K562 (cell line): ENCODE measurements around the gene GCH1. TPM values are rescaled to one million over a fixed set of nuclear protein-coding genes. Genes with fewer than 3 reads are reported as not detected.
A peak's percentile ranks its signal among the peaks of the same experiment; 100 is the strongest.

Experiments used
- ATAC-seq: fragments of 200-7000 bp; cut with Tn5 transposase; 3 replicates; pipeline ENCODE4 v1.9.1; 2020; ENCODE audit warnings: moderate library complexity
- BruUV-seq: library from RNA; stranded (reverse); fragments of 400-500 nt; replicated peaks from 2 replicates; lab custom pipeline; 2021; lab: Mats Ljungman, UMichigan
- CTCF ChIA-PET: fragments of 300-600 bp; formaldehyde crosslinking; extraction: SDS; loops from one replicate; lab custom pipeline; 2021; ENCODE audit warnings: low intra/inter-chr PET ratio; lab: Yijun Ruan, JAX
- POLR2A ChIA-PET: fragments of 300-600, 350-650 bp; sonication (Branson Sonifier 250); formaldehyde crosslinking; extraction: SDS; loops from one replicate; lab custom pipeline; 2021; ENCODE audit warnings: antibody characterized with exemption, inconsistent platforms; lab: Yijun Ruan, JAX
- DNase-seq, 4 experiments: peaks; one replicate each; pipeline versions ENCODE4 v3.0.0 to v3.0.0-alpha.2; 2011 to 2018; ENCODE audit warnings: low spot score in 3 of 4, mixed read lengths in 3 of 4; ENCODE audit errors: extremely low read depth in 1 of 4
- FAIRE-seq: peaks from 2 replicates; lab custom pipeline; 2011; peaks lifted over from hg19 to GRCh38; lab: Jason Lieb, UNC
- H2AFZ ChIP-seq: 2 replicates; pipeline ENCODE4 v1.6.0; 2011; ENCODE audit warnings: low read depth, low read length, control low read depth, inconsistent platforms
- H3K27ac ChIP-seq: fragments of 200-600 bp; 3 replicates; pipeline ENCODE4 v1.8.0; 2011; ENCODE audit warnings: low read depth, mild to moderate bottlenecking, control low read depth, inconsistent platforms, low read length, moderate library complexity, mixed read lengths; ENCODE audit errors: extremely low read depth
- H3K27me3 ChIP-seq, 2 experiments: fragments of 300-600 bp in 1 of 2; 2 replicates in 1 of 2; 3 replicates in 1 of 2; pipeline versions ENCODE4 v1.6.0 to v1.8.0; 2011; ENCODE audit warnings: inconsistent platforms in 2 of 2, low read length in 2 of 2, mild to moderate bottlenecking in 1 of 2, mixed read lengths in 1 of 2, moderate library complexity in 1 of 2; ENCODE audit not compliant: control insufficient read depth in 2 of 2, insufficient read depth in 2 of 2
- H3K36me3 ChIP-seq: fragments of 300-600 bp; 3 replicates; pipeline ENCODE4 v1.8.0; 2011; ENCODE audit warnings: mild to moderate bottlenecking, low read length, inconsistent platforms; ENCODE audit not compliant: control insufficient read depth, insufficient read depth
- H3K4me1 ChIP-seq, 2 experiments: fragments of 200-600 bp in 1 of 2; replicated peaks in 1 of 2; 2 replicates in 1 of 2; 3 replicates in 1 of 2; pipeline versions ENCODE4 v1.5.1 to v1.8.0; 2011; ENCODE audit warnings: inconsistent platforms in 2 of 2, low read length in 2 of 2, mild to moderate bottlenecking in 1 of 2, mixed read lengths in 1 of 2, moderate library complexity in 1 of 2; ENCODE audit not compliant: control insufficient read depth in 2 of 2, insufficient read depth in 2 of 2
- H3K4me2 ChIP-seq: 2 replicates; pipeline ENCODE4 v1.6.1; 2011; ENCODE audit warnings: low read length, control low read depth, inconsistent platforms, mixed read lengths; ENCODE audit not compliant: insufficient read depth
- H3K4me3 ChIP-seq: fragments of 200-600 bp; sonication (generic), shearing (Covaris generic); 2 replicates; pipeline ENCODE4 v1.5.1; 2016; ENCODE audit warnings: control low read depth, inconsistent platforms
- H3K79me2 ChIP-seq: fragments of 200-600 bp; 3 replicates; pipeline ENCODE4 v1.8.0; 2011; ENCODE audit warnings: low read length, inconsistent platforms; ENCODE audit not compliant: control insufficient read depth, insufficient read depth
- H3K9ac ChIP-seq, 2 experiments: 2 replicates each; pipeline versions ENCODE4 v1.6.0 to v1.6.1; 2011; ENCODE audit warnings: low read depth in 2 of 2, low read length in 2 of 2, control low read depth in 1 of 2, inconsistent platforms in 1 of 2, mild to moderate bottlenecking in 1 of 2, mixed read lengths in 1 of 2; ENCODE audit not compliant: insufficient read depth in 1 of 2
- H3K9me1 ChIP-seq: one replicate; pipeline ENCODE4 v1.6.0; 2011; ENCODE audit warnings: inconsistent platforms, mild to moderate bottlenecking, low read length, moderate library complexity; ENCODE audit not compliant: control insufficient read depth, insufficient read depth
- H3K9me3 ChIP-seq: replicated peaks from 2 replicates; pipeline ENCODE4 v1.5.1; 2011; ENCODE audit warnings: low read depth, low read length, inconsistent platforms; ENCODE audit not compliant: control insufficient read depth, insufficient read depth
- H4K20me1 ChIP-seq: replicated peaks from 2 replicates; pipeline ENCODE4 v1.6.1; 2011; ENCODE audit warnings: low read length, inconsistent platforms, mixed read lengths; ENCODE audit not compliant: control insufficient read depth, insufficient read depth
- BACH1 ChIP-seq: fragments of 200-800 bp; sonication (Bioruptor generic); IDR thresholded peaks from 2 replicates; pipeline ENCODE4 v1.6.1; 2016; ENCODE audit warnings: missing genetic modification characterization, missing compliant biosample characterization
- MGA ChIP-seq: fragments of 450-650 bp; IDR thresholded peaks from 2 replicates; pipeline ENCODE4 v1.6.1; 2016; ENCODE audit warnings: mild to moderate bottlenecking, moderate library complexity
- USF2 ChIP-seq: sonication (generic); formaldehyde crosslinking; IDR thresholded peaks from 2 replicates; pipeline ENCODE4 v1.5.0; 2020; ENCODE audit warnings: missing genetic modification reagents
- ZMIZ1 ChIP-seq, 2 experiments: fragments of 150-350 bp in 1 of 2; IDR thresholded peaks; 2 replicates each; pipeline ENCODE4 v1.6.1; 2012 to 2016; ENCODE audit warnings: low read depth in 2 of 2, low read length in 2 of 2, mild to moderate bottlenecking in 1 of 2, moderate library complexity in 1 of 2
- WGBS: fragments of 100-300 bp; shearing (Covaris generic); methylation state at CpG from one replicate; pipeline ENCODE4 v1.1.6; 2016; ENCODE audit warnings: low coverage, mixed read lengths; ENCODE audit not compliant: insufficient coverage; ENCODE audit errors: missing lambda C conversion rate; 5-methylcytosine and 5-hydroxymethylcytosine counted together
- in situ Hi-C: fragments of 300-500 bp; cut with MboI; formaldehyde crosslinking; loops from 4 replicates; pipeline ENCODE4 v1.15.0; 2018; ENCODE audit warnings: inconsistent platforms, mixed read lengths
- intact Hi-C: fragments of 100-400 bp; cut with micrococcal nuclease; formaldehyde crosslinking; loops from 2 replicates; pipeline ENCODE4 v1.14.2; 2022
- polyA plus RNA-seq, 8 experiments: library from polyadenylated mRNA; depleted of rRNA in 4 of 8; stranded (reverse) in 5 of 8; unstranded in 3 of 8; fragments of >200 nt; fragmentation: Nextera tagmentation in 2 of 8; fragmentation: Illumina TruSeq in 1 of 8; extraction: Ambion mirVana in 2 of 8; extraction: Trizol in 1 of 8; gene quantifications; 2 replicates each; pipeline versions ENCODE4 v1.2.1 to v1.2.3, GENCODE V29; 2011 to 2014; ENCODE audit warnings: inconsistent platforms in 1 of 8, missing spikeins in 1 of 8
- total RNA-seq, 7 experiments: library from RNA; depleted of rRNA in 6 of 7; stranded (reverse); fragments of >200 nt in 6 of 7; fragmentation: Illumina TruSeq in 2 of 7; extraction: Trizol in 2 of 7; gene quantifications; 2 replicates each; pipeline versions ENCODE4 v1.2.1 to v1.2.3, GENCODE V29; 2011 to 2021; ENCODE audit warnings: low replicate concordance in 1 of 7

Gene GCH1
- total and polyA plus RNA-seq, 9 of the 15 experiments (the other 6 are each of a cell fraction or from before 2014, with no cell fraction given), result 3.9 to 13.1 (median 6.5) TPM

GRCh38 chr14:54803926-54804537 is 98.6 kb downstream of the GCH1 start:
- POLR2A ChIA-PET, result interaction anchor here (0.6 to 1.3 kb wide), 3 partner anchors 9 to 1248 kb away, joined by 3 to 5 read pairs (median 3); no protein-coding TSS in a partner anchor
- Histone ChIP-seq H3K79me2 (no peaks in the 10 kb centered on the region), H3K9me3 (no peaks in the 10 kb centered on the region), H3K4me3 (no peak overlapping the region), H3K27ac (no peak overlapping the region), H4K20me1 (no peaks in the 10 kb centered on the region), H3K4me2 (no peak overlapping the region), H3K27me3 (peaks cover 0 to 8% of the 10 kb centered on the region in 2 experiments; a peak in 2 of 5 replicates), H3K9ac (no peak overlapping the region), H3K9me1 (no peaks in the 10 kb centered on the region), H3K36me3 (no peaks in the 10 kb centered on the region), H3K4me1 (peaks cover 0 to 3% of the 10 kb centered on the region in 2 experiments; a peak in 3 of 5 replicates), H2AFZ (peak overlapping the region; percentile 16; the same call in 1 of the 2 replicates)
- WGBS, result 44% methylated on average over 13 of the region's 13 CpGs
- CTCF ChIA-PET, result no interaction called here
- in situ Hi-C loops, result loop anchor here (10.0 kb wide), 1 partner anchor 249 kb away; no protein-coding TSS in a partner anchor
- DNase-seq (no peak), ATAC-seq (no peak), FAIRE-seq (no peak)
- no TSS peak for BruUV-seq
- intact Hi-C loops, result no loop called here
- peak; percentile 33; the same call in 1 of the 2 replicates for TF ChIP-seq USF2 (CRISPR knock-in tag)
- TF ChIP-seq MGA, result peak; percentile 51
- no peak for TF ChIP-seq BACH1 (tag)
- TF ChIP-seq ZMIZ1 (IDR thresholded peaks at IDR 0.05; ENCODE audit: low read depth in 2 of 2, low read length in 2 of 2), result no peak
